ENCODE data around the gene IFNGR1.

GRCh38 chr6:137203256-137203655 is 15.9 kb downstream of the IFNGR1 start:
- TF ChIP-seq, protein P1, sequence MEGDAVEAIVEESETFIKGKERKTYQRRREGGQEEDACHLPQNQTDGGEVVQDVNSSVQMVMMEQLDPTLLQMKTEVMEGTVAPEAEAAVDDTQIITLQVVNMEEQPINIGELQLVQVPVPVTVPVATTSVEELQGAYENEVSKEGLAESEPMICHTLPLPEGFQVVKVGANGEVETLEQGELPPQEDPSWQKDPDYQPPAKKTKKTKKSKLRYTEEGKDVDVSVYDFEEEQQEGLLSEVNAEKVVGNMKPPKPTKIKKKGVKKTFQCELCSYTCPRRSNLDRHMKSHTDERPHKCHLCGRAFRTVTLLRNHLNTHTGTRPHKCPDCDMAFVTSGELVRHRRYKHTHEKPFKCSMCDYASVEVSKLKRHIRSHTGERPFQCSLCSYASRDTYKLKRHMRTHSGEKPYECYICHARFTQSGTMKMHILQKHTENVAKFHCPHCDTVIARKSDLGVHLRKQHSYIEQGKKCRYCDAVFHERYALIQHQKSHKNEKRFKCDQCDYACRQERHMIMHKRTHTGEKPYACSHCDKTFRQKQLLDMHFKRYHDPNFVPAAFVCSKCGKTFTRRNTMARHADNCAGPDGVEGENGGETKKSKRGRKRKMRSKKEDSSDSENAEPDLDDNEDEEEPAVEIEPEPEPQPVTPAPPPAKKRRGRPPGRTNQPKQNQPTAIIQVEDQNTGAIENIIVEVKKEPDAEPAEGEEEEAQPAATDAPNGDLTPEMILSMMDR (IDR thresholded peaks at IDR 0.05), result no peak
- TF ChIP-seq POLR2A (IDR thresholded peaks at IDR 0.05; ENCODE audit: low read length) (no peak), MAX (IDR thresholded peaks at IDR 0.05) (no peak), CBX2 (IDR thresholded peaks at IDR 0.05; ENCODE audit: borderline replicate concordance, low read depth) (no peak), CHD4 (IDR thresholded peaks at IDR 0.05; ENCODE audit: borderline replicate concordance) (no peak), SMC3 (IDR thresholded peaks at IDR 0.05) (no peak), FOSL2 (IDR thresholded peaks at IDR 0.05) (no peak), FOSL2 (CRISPR knock-in tag; IDR thresholded peaks at IDR 0.05) (no peak), ZC3H11A (IDR thresholded peaks at IDR 0.05) (no peak), KDM1A (IDR thresholded peaks at IDR 0.05; ENCODE audit: low read depth) (no peak), ELK1 (IDR thresholded peaks at IDR 0.05; ENCODE audit: low read depth, low read length) (no peak), MYC (IDR thresholded peaks at IDR 0.05; ENCODE audit: borderline replicate concordance, low read length) (no peak), RNF2 (IDR thresholded peaks at IDR 0.05; ENCODE audit: borderline replicate concordance, low read depth) (no peak), JUN (IDR thresholded peaks at IDR 0.05) (no peak), USF2 (IDR thresholded peaks at IDR 0.05) (no peak)
